ENCODE measurements around the gene KLF9.

KLF9 gene

DNA sequence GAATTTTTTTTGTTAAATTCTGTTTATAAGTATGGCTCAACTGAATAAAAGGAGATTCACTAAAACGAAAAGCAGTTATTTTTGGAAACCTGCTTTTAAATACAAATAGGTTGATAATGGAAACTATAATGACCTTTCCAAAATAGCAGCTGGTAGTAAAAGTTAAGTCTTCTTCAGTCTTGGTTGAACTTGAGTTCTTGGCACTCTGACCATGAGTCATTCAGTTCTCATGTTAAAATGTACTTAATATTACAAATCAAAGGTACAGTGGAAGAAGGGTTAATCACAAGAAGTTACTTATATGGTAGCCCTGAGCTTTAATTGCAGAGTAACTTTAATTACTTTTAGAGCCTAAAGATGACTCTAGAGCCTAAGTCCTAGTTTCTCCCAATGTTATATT, 62.1 kb downstream of the KLF9 start:
- no peak for DNase-seq

DNA sequence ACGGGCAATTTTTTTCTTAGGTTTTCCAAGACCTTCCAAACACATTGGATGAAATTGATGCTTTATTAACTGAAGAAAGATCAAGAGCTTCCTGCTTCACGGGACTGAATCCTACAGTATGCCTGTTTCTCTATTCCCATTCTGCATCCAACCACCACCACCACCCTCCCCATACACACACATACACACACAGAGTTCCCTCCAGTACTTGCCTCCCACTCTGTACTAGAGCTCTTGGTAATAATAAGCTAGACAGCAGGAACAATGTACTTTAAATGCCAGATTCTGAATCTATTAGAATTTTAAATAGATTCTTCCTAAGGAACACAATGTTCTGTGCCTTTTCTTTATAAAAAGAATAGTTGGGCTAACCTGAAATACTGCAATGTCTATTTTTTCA, 67.4 kb downstream of the KLF9 start:
- no peak for DNase-seq

DNA sequence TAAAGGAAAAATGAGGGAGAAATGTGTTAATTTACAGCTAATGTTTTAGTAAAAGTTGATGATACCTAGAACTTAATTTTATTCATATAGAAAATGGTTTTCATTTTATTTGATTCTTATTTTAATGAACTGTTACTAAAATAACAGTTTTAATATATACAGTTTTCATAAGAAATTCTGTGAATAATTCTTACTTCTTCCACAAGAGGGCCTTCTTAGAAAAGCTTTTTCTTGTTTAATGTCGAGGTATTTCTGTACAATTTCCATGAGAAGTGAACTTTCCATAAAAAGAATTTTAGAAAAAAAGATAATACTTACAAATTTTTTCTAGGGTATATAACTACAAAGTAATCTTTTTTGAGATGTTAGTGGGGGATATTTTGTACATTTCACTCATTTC, 73.9 kb downstream of the KLF9 start:
- no peak for DNase-seq
